Measurements from ENCODE around the gene CHRM5. TPM values are rescaled to one million over a fixed set of nuclear protein-coding genes. Genes with fewer than 3 reads are reported as not detected.
A peak's percentile ranks its signal among the peaks of the same experiment; 100 is the strongest.

The CHRM5 gene
- total RNA-seq, 1 donor from 2014 or later, result 0.07 TPM

GRCh38 chr15:33956397-33956796 lies 11.9 kb upstream of the CHRM5 start:
- Histone ChIP-seq H3K27ac (ENCODE audit: low read depth, low read length) (no peak overlapping the region), H3K79me2 (ENCODE audit: insufficient read depth, low read length) (peaks cover 13% of the 10 kb centered on the region), H3K27me3 (ENCODE audit: insufficient read depth, low read length) (no peaks in the 10 kb centered on the region), H3K36me3 (ENCODE audit: insufficient read depth, low read length) (no peaks in the 10 kb centered on the region), H2AFZ (ENCODE audit: low read depth, low read length) (no peak overlapping the region), H3K9ac (ENCODE audit: low read length) (no peak overlapping the region), H3K4me3 (ENCODE audit: insufficient read depth, low read depth, low read length) (no peak overlapping the region), H3K4me2 (ENCODE audit: low read length) (no peak overlapping the region), H4K20me1 (ENCODE audit: insufficient read depth, low read length) (peaks cover 27% of the 10 kb centered on the region), H3K4me1 (ENCODE audit: insufficient read depth, low read length) (no peaks in the 10 kb centered on the region), H3K9me3 (ENCODE audit: insufficient read depth, low read depth, low read length) (no peaks in the 10 kb centered on the region)
- Mint-ChIP-seq H3K9me3 (ENCODE audit: unreplicated experiment) (peaks cover 2% of the 10 kb centered on the region), H3K4me1 (ENCODE audit: low read depth, unreplicated experiment) (peaks cover 3% of the 10 kb centered on the region), H3K27me3 (ENCODE audit: low read depth, unreplicated experiment) (no peaks in the 10 kb centered on the region), H3K4me3 (ENCODE audit: unreplicated experiment) (no peak overlapping the region), H3K36me3 (ENCODE audit: low read depth, unreplicated experiment) (no peaks in the 10 kb centered on the region), H3K27ac (ENCODE audit: unreplicated experiment) (no peak overlapping the region)
- DNase-seq (ENCODE audit: low read depth) (peak; percentile 66), FAIRE-seq (no peak)
- TF ChIP-seq EZH2 (IDR thresholded peaks at IDR 0.05; ENCODE audit: insufficient read depth, low read length), result no peak
- TF ChIP-seq CTCF (IDR thresholded peaks at IDR 0.05; ENCODE audit: insufficient read depth, low read depth, low read length), result no peak

- no peaks in the 10 kb centered on the region for H3K9me3 Mint-ChIP-seq (ENCODE audit: unreplicated experiment)
- H3K4me1 Mint-ChIP-seq (ENCODE audit: low read depth, unreplicated experiment), result peaks cover 3% of the 10 kb centered on the region
- no peaks in the 10 kb centered on the region for H3K27me3 Mint-ChIP-seq (ENCODE audit: low read depth, unreplicated experiment)
- H3K36me3 Mint-ChIP-seq (ENCODE audit: low read depth, unreplicated experiment), result no peaks in the 10 kb centered on the region
- Histone ChIP-seq H3K36me3 (ENCODE audit: insufficient read depth, low read length) (no peaks in the 10 kb centered on the region), H3K4me3 (ENCODE audit: insufficient read depth, low read depth, low read length) (no peak overlapping the region), H3K9ac (ENCODE audit: low read length) (no peak overlapping the region), H3K79me2 (ENCODE audit: insufficient read depth, low read length) (peaks cover 8% of the 10 kb centered on the region), H2AFZ (ENCODE audit: low read depth, low read length) (no peak overlapping the region), H3K27ac (ENCODE audit: low read depth, low read length) (no peak overlapping the region), H3K9me3 (ENCODE audit: insufficient read depth, low read depth, low read length) (no peaks in the 10 kb centered on the region), H3K4me2 (ENCODE audit: low read length) (no peak overlapping the region), H3K27me3 (ENCODE audit: insufficient read depth, low read length) (no peaks in the 10 kb centered on the region), H3K4me1 (ENCODE audit: insufficient read depth, low read length) (no peaks in the 10 kb centered on the region), H4K20me1 (ENCODE audit: insufficient read depth, low read length) (peaks cover 16% of the 10 kb centered on the region)
- TF ChIP-seq CTCF (IDR thresholded peaks at IDR 0.05; ENCODE audit: insufficient read depth, low read depth, low read length), result no peak
- no peak for TF ChIP-seq EZH2 (IDR thresholded peaks at IDR 0.05; ENCODE audit: insufficient read depth, low read length)
- DNase-seq (ENCODE audit: low read depth), result no peak
- H3K27ac Mint-ChIP-seq (ENCODE audit: unreplicated experiment), result no peak overlapping the region
- no peak overlapping the region for H3K4me3 Mint-ChIP-seq (ENCODE audit: unreplicated experiment)
- no peak for FAIRE-seq
Measured at GRCh38 chr15:33959844-33960548, 8.3 kb upstream of the CHRM5 start.

- FAIRE-seq (no peak), DNase-seq (ENCODE audit: low read depth) (no peak)
- Mint-ChIP-seq H3K4me1 (ENCODE audit: low read depth, unreplicated experiment) (peaks cover 3% of the 10 kb centered on the region), H3K9me3 (ENCODE audit: unreplicated experiment) (no peaks in the 10 kb centered on the region), H3K36me3 (ENCODE audit: low read depth, unreplicated experiment) (no peaks in the 10 kb centered on the region), H3K27me3 (ENCODE audit: low read depth, unreplicated experiment) (no peaks in the 10 kb centered on the region), H3K27ac (ENCODE audit: unreplicated experiment) (no peak overlapping the region), H3K4me3 (ENCODE audit: unreplicated experiment) (no peak overlapping the region)
- Histone ChIP-seq H3K4me3 (ENCODE audit: insufficient read depth, low read depth, low read length) (no peak overlapping the region), H3K4me1 (ENCODE audit: insufficient read depth, low read length) (no peaks in the 10 kb centered on the region), H3K27me3 (ENCODE audit: insufficient read depth, low read length) (no peaks in the 10 kb centered on the region), H3K4me2 (ENCODE audit: low read length) (no peak overlapping the region), H3K27ac (ENCODE audit: low read depth, low read length) (no peak overlapping the region), H2AFZ (ENCODE audit: low read depth, low read length) (no peak overlapping the region), H3K9me3 (ENCODE audit: insufficient read depth, low read depth, low read length) (no peaks in the 10 kb centered on the region), H3K9ac (ENCODE audit: low read length) (no peak overlapping the region), H3K36me3 (ENCODE audit: insufficient read depth, low read length) (no peaks in the 10 kb centered on the region), H4K20me1 (ENCODE audit: insufficient read depth, low read length) (peaks cover 16% of the 10 kb centered on the region), H3K79me2 (ENCODE audit: insufficient read depth, low read length) (peaks cover 8% of the 10 kb centered on the region)
- TF ChIP-seq CTCF (IDR thresholded peaks at IDR 0.05; ENCODE audit: insufficient read depth, low read depth, low read length) (no peak), EZH2 (IDR thresholded peaks at IDR 0.05; ENCODE audit: insufficient read depth, low read length) (no peak)
Measured at GRCh38 chr15:33960549-33960935, 7.8 kb upstream of the CHRM5 start.
